Fibroblast of villous mesenchyme (primary cell): Measurements from ENCODE around the gene DISP1. TPM values are rescaled to one million over a fixed set of nuclear protein-coding genes. Genes with fewer than 3 reads are reported as not detected.

ENCODE experiments used
- DNase-seq: peaks from one replicate; pipeline ENCODE4 v3.0.0-alpha.2; 2010; ENCODE audit warnings: low read depth
- H3K4me3 ChIP-seq: 2 replicates; pipeline ENCODE4 v1.5.1; 2011; ENCODE audit warnings: low read depth, mild to moderate bottlenecking, low read length
- total RNA-seq: library from RNA; depleted of rRNA; stranded (reverse); fragments of >200 nt; gene quantifications from 2 replicates; pipeline ENCODE4 v1.2.3, GENCODE V29; 2012
- TF ChIP-seq, protein P1 (sequence below): IDR thresholded peaks from 2 replicates; pipeline ENCODE4 v1.5.1; 2012; ENCODE audit warnings: low read depth, mild to moderate bottlenecking, low read length; ENCODE audit not compliant: insufficient read depth

DISP1 gene
- total RNA-seq, 1 donor, result 3.5 TPM

DNA sequence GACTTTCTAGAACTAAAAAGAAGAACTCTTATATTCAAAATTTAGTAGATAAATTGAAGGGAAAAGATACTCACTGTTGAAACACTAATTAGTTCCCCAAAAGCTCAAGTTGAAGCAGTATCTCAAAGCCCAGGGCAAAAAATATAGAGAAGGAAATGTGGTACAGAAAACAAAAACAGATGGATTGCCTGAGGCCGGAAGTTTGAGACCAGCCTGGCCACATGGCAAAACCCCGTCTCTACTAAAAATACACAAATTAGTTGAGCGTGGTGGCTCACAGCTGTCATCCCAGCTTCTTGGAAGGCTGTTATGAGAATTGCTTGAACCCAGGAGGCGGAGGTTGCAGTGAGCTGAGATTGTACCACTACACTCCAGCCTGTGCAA is 41.9 kb upstream of the DISP1 start:
- DNase-seq, result no peak
- TF ChIP-seq, protein P1, sequence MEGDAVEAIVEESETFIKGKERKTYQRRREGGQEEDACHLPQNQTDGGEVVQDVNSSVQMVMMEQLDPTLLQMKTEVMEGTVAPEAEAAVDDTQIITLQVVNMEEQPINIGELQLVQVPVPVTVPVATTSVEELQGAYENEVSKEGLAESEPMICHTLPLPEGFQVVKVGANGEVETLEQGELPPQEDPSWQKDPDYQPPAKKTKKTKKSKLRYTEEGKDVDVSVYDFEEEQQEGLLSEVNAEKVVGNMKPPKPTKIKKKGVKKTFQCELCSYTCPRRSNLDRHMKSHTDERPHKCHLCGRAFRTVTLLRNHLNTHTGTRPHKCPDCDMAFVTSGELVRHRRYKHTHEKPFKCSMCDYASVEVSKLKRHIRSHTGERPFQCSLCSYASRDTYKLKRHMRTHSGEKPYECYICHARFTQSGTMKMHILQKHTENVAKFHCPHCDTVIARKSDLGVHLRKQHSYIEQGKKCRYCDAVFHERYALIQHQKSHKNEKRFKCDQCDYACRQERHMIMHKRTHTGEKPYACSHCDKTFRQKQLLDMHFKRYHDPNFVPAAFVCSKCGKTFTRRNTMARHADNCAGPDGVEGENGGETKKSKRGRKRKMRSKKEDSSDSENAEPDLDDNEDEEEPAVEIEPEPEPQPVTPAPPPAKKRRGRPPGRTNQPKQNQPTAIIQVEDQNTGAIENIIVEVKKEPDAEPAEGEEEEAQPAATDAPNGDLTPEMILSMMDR, result no peak
- H3K4me3 ChIP-seq, result no peak overlapping the region

DNA sequence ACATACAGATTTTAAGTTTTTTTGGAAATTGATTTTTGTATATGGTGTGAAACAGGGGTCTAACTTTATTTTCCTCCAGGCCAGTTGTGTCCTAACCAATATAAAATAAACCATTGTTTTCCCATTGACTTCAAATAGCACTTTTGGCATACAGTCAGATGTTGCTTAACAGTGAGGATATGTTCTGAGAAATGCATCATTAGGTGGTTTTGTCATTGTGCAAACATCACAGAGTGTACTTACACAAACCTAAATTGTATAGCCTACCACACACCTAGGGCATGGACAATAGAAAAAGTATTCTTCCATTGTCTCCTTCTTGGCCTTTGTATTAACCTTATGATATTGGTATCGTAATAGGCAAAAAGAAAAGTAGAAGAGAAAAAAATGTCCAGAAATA is 37.4 kb upstream of the DISP1 start:
- DNase-seq, result peak; percentile 55
- TF ChIP-seq, protein P1, result no peak
- no peak overlapping the region for H3K4me3 ChIP-seq

DNA sequence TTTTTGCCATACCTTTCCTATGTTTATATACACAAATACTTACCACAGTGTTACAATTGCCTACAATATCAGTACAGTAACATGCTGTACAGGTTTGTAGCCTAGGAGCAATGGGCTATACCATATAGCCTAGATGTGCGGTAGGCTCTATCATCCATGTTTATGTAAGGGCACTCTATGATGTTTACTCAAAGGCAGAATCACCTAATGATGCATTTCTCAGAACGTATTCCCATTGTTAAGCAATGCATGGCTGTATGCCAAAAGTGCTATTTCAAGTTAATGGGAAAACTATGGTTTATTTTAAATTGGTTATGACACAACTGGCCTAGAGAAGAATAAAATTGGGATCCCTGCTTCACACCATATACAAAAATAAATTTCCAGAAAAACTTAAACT is 36.9 kb upstream of the DISP1 start:
- DNase-seq, result peak; percentile 54
- no peak overlapping the region for H3K4me3 ChIP-seq
- TF ChIP-seq, protein P1, result no peak

DNA sequence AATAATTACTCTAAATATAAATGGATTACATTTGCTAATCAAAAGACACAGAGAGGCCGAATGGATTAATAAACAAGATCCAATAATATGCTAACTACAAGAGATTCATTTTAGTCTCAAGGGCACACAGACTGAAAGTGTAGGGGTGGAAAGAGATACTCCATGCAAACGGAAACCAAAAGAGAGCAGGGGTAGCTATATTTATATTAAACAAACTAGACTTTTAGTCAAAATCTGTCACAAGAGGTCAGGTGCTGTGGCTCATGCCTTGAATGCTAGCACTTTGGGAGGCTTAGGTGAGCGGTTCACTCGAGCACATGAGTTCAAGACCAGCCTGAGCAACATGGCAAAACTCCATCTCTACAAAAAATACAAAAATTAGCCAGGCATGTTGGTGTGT is 33.6 kb upstream of the DISP1 start:
- TF ChIP-seq, protein P1, result no peak
- no peak for DNase-seq
- H3K4me3 ChIP-seq, result no peak overlapping the region

DNA sequence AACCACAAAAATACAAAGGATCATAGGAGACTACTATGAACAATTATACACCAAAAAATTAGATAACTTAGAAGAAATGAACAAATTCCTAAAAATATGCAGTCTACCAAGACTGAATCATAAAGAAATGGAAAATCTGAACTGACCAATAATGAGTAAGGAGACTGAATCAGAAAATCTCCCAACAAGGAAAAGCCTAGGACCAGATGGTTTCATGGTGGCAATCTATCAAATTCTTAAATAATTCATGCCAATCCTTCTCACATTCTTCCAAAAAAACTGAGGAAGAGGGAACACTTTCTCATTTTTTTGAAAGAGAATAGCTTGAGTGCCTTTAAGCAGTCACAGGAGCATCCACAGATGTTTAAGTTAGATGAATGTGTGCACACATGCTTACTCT is 31.8 kb upstream of the DISP1 start:
- no peak overlapping the region for H3K4me3 ChIP-seq
- TF ChIP-seq, protein P1, result no peak
- no peak for DNase-seq

DNA sequence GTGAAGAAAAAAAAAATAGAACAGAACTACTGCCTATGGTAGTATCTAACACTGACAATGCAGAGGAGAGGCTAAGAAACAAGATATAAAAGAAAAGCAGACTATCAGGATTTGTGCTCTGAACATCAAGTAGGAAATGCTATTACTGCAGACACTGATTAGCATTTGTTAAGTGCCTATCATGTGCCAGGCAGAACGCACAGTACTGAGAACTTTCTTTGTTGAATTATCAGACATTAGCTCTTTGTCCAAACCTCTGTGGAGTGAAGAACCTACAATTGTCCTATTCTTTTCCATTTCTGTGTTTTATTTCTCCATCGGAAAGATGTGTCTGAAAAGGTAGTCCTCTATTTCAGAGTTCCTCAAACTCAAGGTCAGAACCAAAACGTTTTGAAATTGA is 30.5 kb upstream of the DISP1 start:
- DNase-seq, result no peak
- no peak overlapping the region for H3K4me3 ChIP-seq
- TF ChIP-seq, protein P1, result no peak

DNA sequence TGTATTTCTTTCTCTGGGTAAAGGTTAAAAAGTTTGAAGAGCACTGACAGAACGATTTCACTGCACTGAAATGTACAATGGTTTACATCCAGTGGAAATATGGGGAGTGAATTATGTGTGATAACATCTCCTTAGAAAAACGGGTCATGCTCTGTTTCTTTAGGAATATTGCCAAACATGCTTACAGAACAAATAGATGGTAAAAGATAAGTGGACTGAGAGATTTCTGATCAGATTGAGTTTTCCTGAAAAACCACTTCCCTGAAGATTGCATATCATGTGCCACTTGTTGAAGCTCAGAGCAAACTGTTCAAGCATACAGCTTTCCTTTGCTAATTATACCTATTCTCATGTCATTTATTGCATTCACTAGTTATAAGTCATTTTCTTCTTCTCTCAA is 29.9 kb upstream of the DISP1 start:
- H3K4me3 ChIP-seq, result no peak overlapping the region
- DNase-seq, result no peak
- TF ChIP-seq, protein P1, result no peak
